Neural cell (in vitro differentiated cells): Measurements from ENCODE around the gene STAC3. TPM values are rescaled to one million over a fixed set of nuclear protein-coding genes. Genes with fewer than 3 reads are reported as not detected.

Source experiments
- H2AFZ ChIP-seq: fragments of 200-600, 300-800 bp; sonication (generic), shearing (Covaris generic); 2 replicates; pipeline ENCODE4 v1.6.0; 2014; ENCODE audit warnings: low read depth, mild to moderate bottlenecking, antibody characterized with exemption, low read length, moderate library complexity
- H3F3A ChIP-seq: fragments of 200-600 bp; shearing (Covaris generic); 2 replicates; pipeline ENCODE4 v1.6.1; 2016; ENCODE audit warnings: mild to moderate bottlenecking, moderate library complexity, mixed read lengths, antibody characterized with exemption, low read length; ENCODE audit not compliant: insufficient read depth, poor library complexity, severe bottlenecking
- H3K27ac ChIP-seq: fragments of 200-600, 300-800 bp; sonication (generic), shearing (Covaris generic); 2 replicates; pipeline ENCODE4 v1.5.1; 2014; ENCODE audit warnings: mild to moderate bottlenecking, low read length, moderate library complexity
- H3K27me3 ChIP-seq: fragments of 300-800, 200-600 bp; sonication (generic), shearing (Covaris generic); 2 replicates; pipeline ENCODE4 v1.6.0; 2014; ENCODE audit warnings: mild to moderate bottlenecking, low read depth, low read length, moderate library complexity; ENCODE audit not compliant: insufficient read depth
- H3K36me3 ChIP-seq: fragments of 300-800, 200-600 bp; sonication (generic), shearing (Covaris generic); 2 replicates; pipeline ENCODE4 v1.5.1; 2014; ENCODE audit warnings: mild to moderate bottlenecking, antibody characterized with exemption, low read length, moderate library complexity; ENCODE audit not compliant: insufficient read depth
- H3K4me2 ChIP-seq: fragments of 300-800, 200-600 bp; sonication (generic), shearing (Covaris generic); 2 replicates; pipeline ENCODE4 v1.6.0; 2014; ENCODE audit warnings: mild to moderate bottlenecking, low read length
- H3K4me3 ChIP-seq: fragments of 300-800, 200-600 bp; sonication (generic), shearing (Covaris generic); 2 replicates; pipeline ENCODE4 v1.5.1; 2014; ENCODE audit warnings: mild to moderate bottlenecking, low read length, moderate library complexity
- H3K79me2 ChIP-seq: fragments of 200-600 bp; shearing (Covaris generic); replicated peaks from 2 replicates; pipeline ENCODE4 v1.6.0; 2014; ENCODE audit warnings: mild to moderate bottlenecking, low read length, moderate library complexity; ENCODE audit not compliant: insufficient read depth
- H3K9ac ChIP-seq: fragments of 300-800, 200-600 bp; sonication (generic), shearing (Covaris generic); 2 replicates; pipeline ENCODE4 v1.6.1; 2016; ENCODE audit warnings: mild to moderate bottlenecking, low read length, mixed read lengths
- H3K9me2 ChIP-seq: fragments of 200-600 bp; shearing (Covaris generic); 2 replicates; pipeline ENCODE4 v1.6.1; 2016; ENCODE audit warnings: mild to moderate bottlenecking, low read length, mixed read lengths; ENCODE audit not compliant: insufficient read depth
- H3K9me3 ChIP-seq: fragments of 200-600, 300-800 bp; sonication (generic), shearing (Covaris generic); 2 replicates; pipeline ENCODE4 v1.6.1; 2016; ENCODE audit warnings: mild to moderate bottlenecking, mixed run types, low read length, moderate library complexity, mixed read lengths
- H4K20me1 ChIP-seq: fragments of 200-600 bp; shearing (Covaris generic); 2 replicates; pipeline ENCODE4 v1.6.1; 2016; ENCODE audit warnings: mild to moderate bottlenecking, mixed run types; ENCODE audit not compliant: insufficient read depth
- CTCF ChIP-seq: fragments of 450-650 bp; IDR thresholded peaks from 2 replicates; pipeline ENCODE4 v1.5.1; 2014; ENCODE audit warnings: antibody characterized with exemption, mild to moderate bottlenecking, moderate library complexity; ENCODE audit not compliant: poor library complexity, severe bottlenecking
- EP300 ChIP-seq: fragments of 450-650 bp; conservative IDR thresholded peaks from 2 replicates; pipeline ENCODE4 v1.6.1; 2014; ENCODE audit warnings: antibody characterized with exemption, mild to moderate bottlenecking, moderate library complexity; ENCODE audit not compliant: poor library complexity, severe bottlenecking
- EZH2 ChIP-seq: fragments of 200-600, 300-800 bp; shearing (Covaris generic), sonication (generic); IDR thresholded peaks from 2 replicates; pipeline ENCODE4 v1.6.1; 2014; ENCODE audit warnings: antibody characterized with exemption, low read length, borderline replicate concordance, mild to moderate bottlenecking; ENCODE audit not compliant: insufficient read depth, poor library complexity, severe bottlenecking
- MXI1 ChIP-seq: fragments of 450-650 bp; conservative IDR thresholded peaks from 2 replicates; pipeline ENCODE4 v1.6.1; 2014; ENCODE audit warnings: antibody characterized with exemption, mild to moderate bottlenecking; ENCODE audit not compliant: poor library complexity, severe bottlenecking
- POLR2AphosphoS5 ChIP-seq: IDR thresholded peaks from 2 replicates; pipeline ENCODE4 v1.6.1; 2012
- RAD21 ChIP-seq: fragments of 450-650 bp; conservative IDR thresholded peaks from 2 replicates; pipeline ENCODE4 v1.6.1; 2014; ENCODE audit warnings: antibody characterized with exemption, mild to moderate bottlenecking, moderate library complexity
- REST ChIP-seq: IDR thresholded peaks from 2 replicates; pipeline ENCODE4 v1.6.1; 2012; ENCODE audit warnings: borderline replicate concordance
- SMC3 ChIP-seq: fragments of 450-650 bp; conservative IDR thresholded peaks from 2 replicates; pipeline ENCODE4 v1.6.1; 2014; ENCODE audit warnings: antibody characterized with exemption, mild to moderate bottlenecking, moderate library complexity; ENCODE audit not compliant: poor library complexity
- TAF1 ChIP-seq: IDR thresholded peaks from 2 replicates; pipeline ENCODE4 v1.6.1; 2012; ENCODE audit warnings: low read depth
- polyA plus RNA-seq: library from polyadenylated mRNA; depleted of rRNA; stranded (reverse); fragments of >200 nt; gene quantifications from 2 replicates; pipeline ENCODE4 v1.2.3, GENCODE V29; 2014
- small RNA-seq, 3 experiments: library from RNA; depleted of rRNA; stranded (forward); fragments of <200 nt; gene quantifications; one replicate each; pipeline ENCODE3, GENCODE V24; 2012

The STAC3 gene
- polyA plus RNA-seq, 1 donor from 2014 or later = 1.3 TPM

- no peak overlapping the region for H3K27ac ChIP-seq
- no peak overlapping the region for H3K4me3 ChIP-seq
- no peaks in the 10 kb centered on the region for H3K27me3 ChIP-seq
- no peaks in the 10 kb centered on the region for H3F3A ChIP-seq
- H3K79me2 ChIP-seq = no peaks in the 10 kb centered on the region
- H3K36me3 ChIP-seq = peaks cover 11% of the 10 kb centered on the region
- TF ChIP-seq EP300 (no peak), CTCF (no peak), POLR2AphosphoS5 (no peak), SMC3 (no peak), EZH2 (no peak), REST (no peak), RAD21 (no peak), TAF1 (no peak), MXI1 (no peak)
- H4K20me1 ChIP-seq = no peaks in the 10 kb centered on the region
- no peaks in the 10 kb centered on the region for H3K9me3 ChIP-seq
- H3K9me2 ChIP-seq = no peaks in the 10 kb centered on the region
- no peak overlapping the region for H3K9ac ChIP-seq
- H3K4me2 ChIP-seq = no peak overlapping the region
- no peak overlapping the region for H2AFZ ChIP-seq
These were observed 57.2 kb downstream of the STAC3 start for GRCh38 chr12:57193706-57194245.

Small RNA genes within 50 kb of the gene (small RNA-seq; reads per million reads assigned to genes)
- gene MIR1228 = 0 to 4.5 (median 2.5) reads per million in 3 experiments

Other genes with a start within 250 kb of the STAC3 start
- 6.4 and 7.3 TPM in 2 replicates for gene ZBTB39, start 244.6 kb downstream of the STAC3 start, polyA plus RNA-seq
- gene TAC3, start 234.7 kb downstream of the STAC3 start, polyA plus RNA-seq = 2.5 TPM in 1 of 2 replicates, not detected in the other
- gene MYO1A, start 201.1 kb downstream of the STAC3 start, polyA plus RNA-seq = not detected in 2 replicates
- gene NEMP1, start 172.4 kb downstream of the STAC3 start, polyA plus RNA-seq = 5.9 and 6.8 TPM in 2 replicates
- gene NAB2, start 162.1 kb downstream of the STAC3 start, polyA plus RNA-seq = 15.6 and 16.4 TPM in 2 replicates
- not detected in 2 replicates for gene STAT6, start 139.8 kb downstream of the STAC3 start, polyA plus RNA-seq
- gene LRP1, start 122.7 kb downstream of the STAC3 start, polyA plus RNA-seq = 18.2 and 27.7 TPM in 2 replicates
- not detected in 2 replicates for gene LRP1-AS, start 103.6 kb downstream of the STAC3 start, polyA plus RNA-seq
- gene NXPH4, start 34.4 kb downstream of the STAC3 start, polyA plus RNA-seq = 0.53 TPM in 1 of 2 replicates, not detected in the other
- gene SHMT2, start 21.5 kb downstream of the STAC3 start, polyA plus RNA-seq = 38.2 and 42.2 TPM in 2 replicates
- gene R3HDM2, start 179.9 kb upstream of the STAC3 start, polyA plus RNA-seq = 11.1 and 13.7 TPM in 2 replicates
- not detected in 2 replicates for gene INHBC, start 183.6 kb upstream of the STAC3 start, polyA plus RNA-seq
- gene INHBE, start 204.1 kb upstream of the STAC3 start, polyA plus RNA-seq = 0.30 and 2.3 TPM in 2 replicates
- gene GLI1, start 208.6 kb upstream of the STAC3 start, polyA plus RNA-seq = 4.2 TPM in 1 of 2 replicates, not detected in the other
- gene ARHGAP9, start 228.7 kb upstream of the STAC3 start, polyA plus RNA-seq = not detected in 2 replicates
- 312 and 321 TPM in 2 replicates for gene MARS1, start 236.9 kb upstream of the STAC3 start, polyA plus RNA-seq